Mesenchymal stem cell (in vitro differentiated cells and primary cell): ENCODE results near the gene PTPRE.
A peak's percentile ranks its signal among the peaks of the same experiment; 100 is the strongest.

ENCODE experiments used
- DNase-seq: peaks from one replicate; pipeline ENCODE4 v3.0.0-alpha.2; 2013
- H2AFZ ChIP-seq: one replicate; pipeline ENCODE4 v1.6.1; 2013; ENCODE audit warnings: low read depth, mild to moderate bottlenecking, control low read depth, inconsistent platforms, low read length, moderate library complexity
- H2AK5ac ChIP-seq: 2 replicates; pipeline ENCODE4 v1.6.1; 2013; ENCODE audit warnings: low read length, moderate library complexity, mild to moderate bottlenecking, inconsistent platforms; ENCODE audit not compliant: severe bottlenecking
- H2BK120ac ChIP-seq: one replicate; pipeline ENCODE4 v1.6.1; 2013; ENCODE audit warnings: low read depth, mild to moderate bottlenecking, inconsistent platforms, low read length, moderate library complexity
- H2BK12ac ChIP-seq, 2 experiments: one replicate each; pipeline ENCODE4 v1.6.1; 2013; ENCODE audit warnings: inconsistent platforms in 2 of 2, low read length in 2 of 2, mild to moderate bottlenecking in 2 of 2, moderate library complexity in 2 of 2, control low read depth in 1 of 2
- H2BK15ac ChIP-seq: one replicate; pipeline ENCODE4 v1.6.1; 2013; ENCODE audit warnings: mild to moderate bottlenecking, low read depth, inconsistent platforms; ENCODE audit not compliant: poor library complexity, severe bottlenecking
- H2BK5ac ChIP-seq: 2 replicates; pipeline ENCODE4 v1.6.1; 2013; ENCODE audit warnings: low read depth, mild to moderate bottlenecking, low read length, control low read depth, inconsistent platforms; ENCODE audit not compliant: poor library complexity, severe bottlenecking
- H3K14ac ChIP-seq, 2 experiments: one replicate each; pipeline ENCODE4 v1.6.1; 2013; ENCODE audit warnings: inconsistent platforms in 2 of 2, low read length in 2 of 2, control low read depth in 1 of 2, mild to moderate bottlenecking in 1 of 2, moderate library complexity in 1 of 2
- H3K18ac ChIP-seq, 2 experiments: one replicate each; pipeline ENCODE4 v1.6.1; 2013; ENCODE audit warnings: inconsistent platforms in 2 of 2, low read length in 2 of 2, control low read depth in 1 of 2, low read depth in 1 of 2, mild to moderate bottlenecking in 1 of 2
- H3K23ac ChIP-seq, 2 experiments: one replicate each; pipeline ENCODE4 v1.6.1; 2013; ENCODE audit warnings: inconsistent platforms in 2 of 2, low read length in 2 of 2, mild to moderate bottlenecking in 2 of 2, moderate library complexity in 2 of 2, control low read depth in 1 of 2
- H3K27ac ChIP-seq: 2 replicates; pipeline ENCODE4 v1.5.1; 2013; ENCODE audit warnings: mild to moderate bottlenecking, moderate library complexity, low read length, control low read depth, inconsistent platforms; ENCODE audit not compliant: poor library complexity, severe bottlenecking
- H3K27me3 ChIP-seq, 2 experiments: 2 replicates each; pipeline versions ENCODE4 v1.6.1 to v1.7.0; 2013; ENCODE audit warnings: low read length in 2 of 2, mild to moderate bottlenecking in 2 of 2, moderate library complexity in 2 of 2, control low read depth in 1 of 2, inconsistent platforms in 1 of 2; ENCODE audit not compliant: control insufficient read depth in 1 of 2, insufficient read depth in 1 of 2
- H3K36me3 ChIP-seq, 2 experiments: 2 replicates each; pipeline versions ENCODE4 v1.6.1 to v1.7.0; 2013; ENCODE audit warnings: low read length in 2 of 2, control low read depth in 1 of 2, inconsistent platforms in 1 of 2, low read depth in 1 of 2, mild to moderate bottlenecking in 1 of 2; ENCODE audit not compliant: insufficient read depth in 2 of 2, control insufficient read depth in 1 of 2
- H3K4ac ChIP-seq, 2 experiments: one replicate each; pipeline ENCODE4 v1.6.1; 2013; ENCODE audit warnings: inconsistent platforms in 2 of 2, low read length in 2 of 2, mild to moderate bottlenecking in 2 of 2, moderate library complexity in 2 of 2, control low read depth in 1 of 2, low read depth in 1 of 2
- H3K4me1 ChIP-seq: 2 replicates; pipeline ENCODE4 v1.6.1; 2013; ENCODE audit warnings: low read depth, low read length, control low read depth; ENCODE audit not compliant: control insufficient read depth, insufficient read depth
- H3K4me2 ChIP-seq: 2 replicates; pipeline ENCODE4 v1.6.1; 2013; ENCODE audit warnings: low read length, mild to moderate bottlenecking, inconsistent platforms; ENCODE audit not compliant: poor library complexity, severe bottlenecking
- H3K4me3 ChIP-seq, 2 experiments: 2 replicates each; pipeline versions ENCODE4 v1.5.1 to v1.7.0; 2013; ENCODE audit warnings: low read length in 2 of 2, mild to moderate bottlenecking in 2 of 2, control low read depth in 1 of 2, low read depth in 1 of 2; ENCODE audit not compliant: insufficient read depth in 1 of 2
- H3K79me1 ChIP-seq: replicated peaks from 2 replicates; pipeline ENCODE4 v1.6.1; 2013; ENCODE audit warnings: mild to moderate bottlenecking, control low read depth, low read length, inconsistent platforms; ENCODE audit not compliant: poor library complexity, severe bottlenecking
- H3K9ac ChIP-seq: 2 replicates; pipeline ENCODE4 v1.7.0; 2013; ENCODE audit warnings: mild to moderate bottlenecking, low read length, moderate library complexity
- H3K9me3 ChIP-seq: 2 replicates; pipeline ENCODE4 v1.7.0; 2013; ENCODE audit warnings: mild to moderate bottlenecking, low read length; ENCODE audit not compliant: control insufficient read depth
- H4K8ac ChIP-seq: one replicate; pipeline ENCODE4 v1.6.1; 2013; ENCODE audit warnings: inconsistent platforms, mild to moderate bottlenecking, low read length, moderate library complexity
- H4K91ac ChIP-seq: one replicate; pipeline ENCODE4 v1.6.1; 2013; ENCODE audit warnings: mild to moderate bottlenecking, low read length, inconsistent platforms
- WGBS: methylation state at CpG from one replicate; pipeline ENCODE4 v1.1.7; 2013; ENCODE audit warnings: mixed read lengths; 5-methylcytosine and 5-hydroxymethylcytosine counted together

The PTPRE gene

GRCh38 chr10:128050121-128050516 lies 143.2 kb downstream of the PTPRE start:
- Histone ChIP-seq H3K23ac (no peak overlapping the region), H2BK12ac (no peak overlapping the region), H3K79me1 (peaks cover 2% of the 10 kb centered on the region), H3K4ac (no peak overlapping the region), H3K14ac (no peak overlapping the region), H2AK5ac (no peak overlapping the region), H3K27ac (no peak overlapping the region), H4K91ac (no peak overlapping the region), H3K18ac (no peak overlapping the region), H2BK15ac (no peak overlapping the region), H3K36me3 (peaks cover 7 to 15% of the 10 kb centered on the region in 2 experiments), H2AFZ (no peak overlapping the region), H3K4me2 (no peak overlapping the region), H2BK120ac (no peak overlapping the region), H3K27me3 (no peaks in the 10 kb centered on the region), H3K9ac (no peak overlapping the region), H3K9me3 (no peaks in the 10 kb centered on the region), H3K4me1 (peaks cover 6% of the 10 kb centered on the region), H2BK5ac (no peak overlapping the region), H3K4me3 (no peak overlapping the region), H4K8ac (no peak overlapping the region)
- 99% methylated on average over 1 of the region's 1 CpG for WGBS
- no peak for DNase-seq

GRCh38 chr10:128050936-128051335 lies 144.0 kb downstream of the PTPRE start:
- H3K36me3 ChIP-seq: peaks cover 7 to 22% of the 10 kb centered on the region in 2 experiments
- no peak overlapping the region for H3K14ac ChIP-seq
- no peaks in the 10 kb centered on the region for H3K9me3 ChIP-seq
- no peak overlapping the region for H4K91ac ChIP-seq
- peaks cover 6% of the 10 kb centered on the region for H3K4me1 ChIP-seq
- H2BK5ac ChIP-seq: no peak overlapping the region
- H3K4ac ChIP-seq: no peak overlapping the region
- DNase-seq: no peak
- no peaks in the 10 kb centered on the region for H3K27me3 ChIP-seq
- H2BK12ac ChIP-seq: no peak overlapping the region
- peaks cover 2% of the 10 kb centered on the region for H3K79me1 ChIP-seq
- H2AFZ ChIP-seq: no peak overlapping the region
- H3K18ac ChIP-seq: no peak overlapping the region
- no peak overlapping the region for H3K23ac ChIP-seq
- no peak overlapping the region for H2BK120ac ChIP-seq
- H3K27ac ChIP-seq: no peak overlapping the region
- H3K4me3 ChIP-seq: peak overlapping the region in 1 of 2 experiments; percentile 27
- H2BK15ac ChIP-seq: no peak overlapping the region
- H4K8ac ChIP-seq: no peak overlapping the region
- H3K4me2 ChIP-seq: no peak overlapping the region
- H3K9ac ChIP-seq: no peak overlapping the region
- no peak overlapping the region for H2AK5ac ChIP-seq

- H3K23ac ChIP-seq: no peak overlapping the region
- H3K4me2 ChIP-seq: no peak overlapping the region
- peaks cover 7% of the 10 kb centered on the region for H3K4me1 ChIP-seq
- no peak overlapping the region for H4K8ac ChIP-seq
- H3K4ac ChIP-seq: no peak overlapping the region
- no peak overlapping the region for H3K4me3 ChIP-seq
- H3K27me3 ChIP-seq: no peaks in the 10 kb centered on the region
- no peak overlapping the region for H2BK5ac ChIP-seq
- no peak overlapping the region for H2AK5ac ChIP-seq
- no peak overlapping the region for H3K18ac ChIP-seq
- H2AFZ ChIP-seq: no peak overlapping the region
- no peaks in the 10 kb centered on the region for H3K9me3 ChIP-seq
- no peak for DNase-seq
- no peak overlapping the region for H3K27ac ChIP-seq
- peak overlapping the region; percentile 30 for H2BK15ac ChIP-seq
- H4K91ac ChIP-seq: no peak overlapping the region
- H2BK12ac ChIP-seq: no peak overlapping the region
- H3K79me1 ChIP-seq: peaks cover 2% of the 10 kb centered on the region
- 77% methylated on average over 5 of the region's 5 CpGs for WGBS
- no peak overlapping the region for H3K9ac ChIP-seq
- H3K14ac ChIP-seq: no peak overlapping the region
- no peak overlapping the region for H2BK120ac ChIP-seq
- peaks cover 7 to 27% of the 10 kb centered on the region in 2 experiments for H3K36me3 ChIP-seq
Measured at GRCh38 chr10:128051548-128051947, 144.6 kb downstream of the PTPRE start.

- Histone ChIP-seq H3K4ac (no peak overlapping the region), H3K79me1 (peaks cover 2% of the 10 kb centered on the region), H3K9me3 (no peaks in the 10 kb centered on the region), H4K8ac (no peak overlapping the region), H2BK15ac (no peak overlapping the region), H3K4me3 (no peak overlapping the region), H4K91ac (no peak overlapping the region), H2BK120ac (no peak overlapping the region), H3K27ac (no peak overlapping the region), H3K36me3 (peaks cover 7 to 30% of the 10 kb centered on the region in 2 experiments), H3K18ac (no peak overlapping the region), H3K23ac (no peak overlapping the region), H3K14ac (no peak overlapping the region), H2BK5ac (no peak overlapping the region), H2BK12ac (no peak overlapping the region), H3K27me3 (no peaks in the 10 kb centered on the region), H2AK5ac (no peak overlapping the region), H3K9ac (no peak overlapping the region), H3K4me1 (peaks cover 2% of the 10 kb centered on the region), H2AFZ (no peak overlapping the region), H3K4me2 (no peak overlapping the region)
- WGBS: 98% methylated on average over 7 of the region's 7 CpGs
- no peak for DNase-seq
Measured at GRCh38 chr10:128052696-128053095, 145.8 kb downstream of the PTPRE start.
